Tibial artery (tissue), 4 donors: Measurements from ENCODE around the gene BABAM2.

Experiments
- DNase-seq, 2 donors: peaks; one replicate each; pipeline ENCODE4 v3.0.0-alpha.2; 2019
- H3K27ac ChIP-seq, 2 donors: fragments of 200-600 bp; sonication (generic) in 1 of 2; 1 replicate in 1 of 2; 2 replicates in 1 of 2; pipeline ENCODE4 v1.5.1; 2018 to 2019; ENCODE audit warnings: mild to moderate bottlenecking in 1 of 2
- H3K27me3 ChIP-seq, 2 donors: fragments of 200-600 bp; sonication (generic) in 1 of 2; one replicate each; pipeline versions ENCODE4 v1.5.1 to v1.6.0; 2016 to 2019
- H3K36me3 ChIP-seq, 3 donors: fragments of 200-600 bp; sonication (generic) in 2 of 3; one replicate each; pipeline ENCODE4 v1.5.1; 2016 to 2019; ENCODE audit warnings: mild to moderate bottlenecking in 2 of 3
- H3K4me1 ChIP-seq, 4 donors: fragments of 200-600 bp; sonication (generic) in 2 of 4; 1 replicate in 3 of 4; 2 replicates in 1 of 4; pipeline ENCODE4 v1.5.1; 2016 to 2019
- H3K4me3 ChIP-seq, 2 donors: fragments of 200-600 bp; sonication (generic) in 1 of 2; 1 replicate in 1 of 2; 2 replicates in 1 of 2; pipeline ENCODE4 v1.5.1; 2018 to 2019; ENCODE audit warnings: mild to moderate bottlenecking in 2 of 2
- H3K9me3 ChIP-seq, 3 donors: fragments of 200-600 bp; sonication (generic) in 1 of 3; one replicate each; pipeline ENCODE4 v1.5.1; 2016 to 2019
- intact Hi-C: fragments of 100-400 bp; cut with DNase I; formaldehyde crosslinking; loops from one replicate; pipeline ENCODE4 v1.15.0; 2023; ENCODE audit warnings: low total_unique reads
- TF ChIP-seq, protein P1 (sequence below), 2 experiments: fragments of 200-600 bp in 1 of 2; fragments of 450-650 bp in 1 of 2; IDR thresholded peaks; one replicate each; pipeline ENCODE4 v1.5.1; 2017 to 2019; ENCODE audit warnings: antibody characterized with exemption in 2 of 2, mild to moderate bottlenecking in 1 of 2, moderate library complexity in 1 of 2

Gene BABAM2

DNA sequence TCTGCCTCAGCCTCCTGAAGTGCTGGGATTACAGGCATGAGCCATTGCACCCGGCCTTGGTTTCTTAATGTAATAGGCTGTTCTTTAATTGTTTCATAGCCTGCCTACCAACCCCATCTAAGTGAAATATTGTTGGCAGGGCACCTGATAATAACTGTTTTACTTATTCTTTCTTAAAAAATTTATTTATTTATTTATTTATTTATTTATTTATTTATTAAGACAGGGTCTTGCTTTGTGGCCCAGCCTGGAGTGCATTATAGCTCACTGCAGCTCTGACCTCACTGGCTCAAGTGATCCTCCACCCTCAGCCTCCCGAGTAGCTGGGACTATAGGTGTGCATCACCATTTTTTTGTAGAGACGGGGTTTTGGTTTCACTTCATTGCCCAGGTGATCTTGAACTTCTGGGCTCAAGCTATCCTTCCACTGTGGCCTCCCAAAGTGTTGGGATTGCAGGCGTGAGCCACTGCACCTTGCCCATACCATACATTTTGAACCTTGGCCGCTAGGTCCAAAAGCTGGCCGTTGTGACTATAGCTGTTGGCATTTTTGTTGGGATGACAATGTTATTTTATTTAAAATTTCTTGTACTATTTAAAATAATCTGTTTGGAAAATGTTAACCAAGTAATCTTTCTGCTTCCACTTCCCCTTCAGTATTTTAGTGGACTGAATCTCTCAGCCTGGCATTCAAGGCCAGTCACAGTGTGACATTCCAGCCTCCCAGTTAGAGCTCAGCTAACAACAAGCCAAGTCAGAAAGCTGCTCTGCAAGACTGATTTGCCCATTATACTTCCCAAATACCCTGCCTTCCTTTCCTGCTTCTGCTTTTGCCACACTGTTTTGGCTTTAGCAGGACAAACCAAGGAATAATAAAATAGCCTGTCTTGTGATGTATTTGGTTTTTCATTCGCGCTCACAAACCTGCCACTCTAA lies 52.4 kb downstream of the BABAM2 start:
- intact Hi-C loops: no loop called here
- Histone ChIP-seq H3K36me3 (no peaks in the 10 kb centered on the region), H3K27me3 (no peaks in the 10 kb centered on the region), H3K9me3 (no peaks in the 10 kb centered on the region), H3K4me1 (peaks cover 0 to 12% (median 0%) of the 10 kb centered on the region in 4 donors), H3K4me3 (no peak overlapping the region), H3K27ac (no peak overlapping the region)
- DNase-seq: no peak
- TF ChIP-seq, protein P1, sequence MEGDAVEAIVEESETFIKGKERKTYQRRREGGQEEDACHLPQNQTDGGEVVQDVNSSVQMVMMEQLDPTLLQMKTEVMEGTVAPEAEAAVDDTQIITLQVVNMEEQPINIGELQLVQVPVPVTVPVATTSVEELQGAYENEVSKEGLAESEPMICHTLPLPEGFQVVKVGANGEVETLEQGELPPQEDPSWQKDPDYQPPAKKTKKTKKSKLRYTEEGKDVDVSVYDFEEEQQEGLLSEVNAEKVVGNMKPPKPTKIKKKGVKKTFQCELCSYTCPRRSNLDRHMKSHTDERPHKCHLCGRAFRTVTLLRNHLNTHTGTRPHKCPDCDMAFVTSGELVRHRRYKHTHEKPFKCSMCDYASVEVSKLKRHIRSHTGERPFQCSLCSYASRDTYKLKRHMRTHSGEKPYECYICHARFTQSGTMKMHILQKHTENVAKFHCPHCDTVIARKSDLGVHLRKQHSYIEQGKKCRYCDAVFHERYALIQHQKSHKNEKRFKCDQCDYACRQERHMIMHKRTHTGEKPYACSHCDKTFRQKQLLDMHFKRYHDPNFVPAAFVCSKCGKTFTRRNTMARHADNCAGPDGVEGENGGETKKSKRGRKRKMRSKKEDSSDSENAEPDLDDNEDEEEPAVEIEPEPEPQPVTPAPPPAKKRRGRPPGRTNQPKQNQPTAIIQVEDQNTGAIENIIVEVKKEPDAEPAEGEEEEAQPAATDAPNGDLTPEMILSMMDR (IDR thresholded peaks at IDR 0.05): no peak

DNA sequence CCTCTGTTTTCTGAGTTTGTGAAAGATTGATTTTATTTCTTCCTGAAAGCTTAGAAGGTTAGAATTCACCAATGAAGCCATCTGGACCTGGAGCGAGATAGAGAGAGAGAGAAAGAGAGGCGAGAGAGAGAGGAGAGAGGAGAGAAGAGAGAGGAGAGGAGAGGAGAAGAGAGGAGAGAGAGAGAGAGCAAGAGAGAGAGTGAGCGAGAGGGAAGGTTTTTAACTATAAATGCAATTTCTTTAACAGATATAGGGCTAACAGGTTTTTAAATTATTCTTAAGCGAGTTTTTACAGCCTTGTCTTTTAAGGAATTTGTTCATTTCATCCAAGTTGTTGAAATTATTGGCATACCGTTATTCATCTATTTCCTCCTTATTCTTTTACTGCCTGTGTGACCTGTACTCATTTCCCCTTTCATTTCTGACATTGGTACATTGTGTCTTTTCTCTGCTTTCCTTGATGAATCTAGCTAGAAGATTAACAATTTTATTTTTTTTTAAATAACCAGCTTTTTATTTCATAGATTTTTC lies 56.1 kb downstream of the BABAM2 start:
- Histone ChIP-seq H3K4me3 (no peak overlapping the region), H3K36me3 (no peaks in the 10 kb centered on the region), H3K27me3 (no peaks in the 10 kb centered on the region), H3K4me1 (peaks cover 0 to 7% (median 0%) of the 10 kb centered on the region in 4 donors), H3K27ac (no peak overlapping the region), H3K9me3 (no peaks in the 10 kb centered on the region)
- TF ChIP-seq, protein P1 (IDR thresholded peaks at IDR 0.05): no peak
- DNase-seq: no peak
- intact Hi-C loops: no loop called here

DNA sequence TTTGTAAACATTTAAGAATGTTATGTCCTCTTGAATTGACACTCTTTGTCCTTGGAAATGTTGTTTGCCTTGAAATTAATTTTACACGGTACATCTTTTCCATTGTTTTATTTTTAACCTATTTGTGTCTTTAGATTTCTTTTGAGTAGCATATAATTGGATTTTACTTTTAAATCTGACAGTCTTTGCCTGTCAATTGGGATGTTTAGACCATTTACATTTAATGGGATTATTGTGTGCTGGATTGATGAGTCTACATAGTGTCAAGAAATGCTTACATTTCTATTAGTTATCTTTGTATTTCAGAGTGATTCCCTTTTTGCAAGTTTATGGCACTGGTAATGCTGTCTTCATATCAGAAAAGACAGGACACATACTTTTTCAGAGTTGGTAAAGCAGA lies 61.5 kb downstream of the BABAM2 start:
- Histone ChIP-seq H3K4me1 (peaks cover 0 to 33% (median 13%) of the 10 kb centered on the region in 4 donors), H3K27me3 (no peaks in the 10 kb centered on the region), H3K4me3 (no peak overlapping the region), H3K27ac (no peak overlapping the region), H3K9me3 (no peaks in the 10 kb centered on the region), H3K36me3 (no peaks in the 10 kb centered on the region)
- TF ChIP-seq, protein P1 (IDR thresholded peaks at IDR 0.05): no peak
- no peak for DNase-seq
- intact Hi-C loops: loop anchor here (10.0 kb wide), 1 partner anchor 443 kb away; the partner anchor contains the start of gene FOSL2

DNA sequence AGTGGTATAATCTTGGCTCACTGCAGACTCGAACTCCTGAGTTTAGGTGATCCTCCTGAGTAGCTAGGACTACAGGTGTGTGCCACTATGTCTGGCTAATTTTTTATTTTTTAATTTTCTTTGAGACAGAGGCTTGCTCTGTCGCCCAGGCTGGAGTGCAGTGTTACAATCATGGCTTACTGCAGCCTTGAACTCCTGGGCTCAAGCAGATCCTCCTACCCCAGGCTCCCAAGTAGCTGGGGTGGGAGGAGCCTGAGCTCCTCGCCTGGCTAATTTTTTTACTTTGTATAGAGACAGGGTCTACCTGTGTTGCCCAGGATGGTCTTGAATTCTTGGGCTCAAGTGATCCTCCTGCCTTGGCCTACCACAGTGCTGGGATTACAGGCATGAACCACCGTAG lies 62.5 kb downstream of the BABAM2 start:
- intact Hi-C loops: loop anchor here (10.0 kb wide), 1 partner anchor 442 kb away; the partner anchor contains the start of gene FOSL2
- no peaks in the 10 kb centered on the region for H3K9me3 ChIP-seq
- TF ChIP-seq, protein P1 (IDR thresholded peaks at IDR 0.05): no peak
- H3K27ac ChIP-seq: no peak overlapping the region
- H3K36me3 ChIP-seq: no peaks in the 10 kb centered on the region
- no peaks in the 10 kb centered on the region for H3K27me3 ChIP-seq
- H3K4me3 ChIP-seq: no peak overlapping the region
- peaks cover 0 to 33% (median 13%) of the 10 kb centered on the region in 4 donors for H3K4me1 ChIP-seq
- DNase-seq: no peak

DNA sequence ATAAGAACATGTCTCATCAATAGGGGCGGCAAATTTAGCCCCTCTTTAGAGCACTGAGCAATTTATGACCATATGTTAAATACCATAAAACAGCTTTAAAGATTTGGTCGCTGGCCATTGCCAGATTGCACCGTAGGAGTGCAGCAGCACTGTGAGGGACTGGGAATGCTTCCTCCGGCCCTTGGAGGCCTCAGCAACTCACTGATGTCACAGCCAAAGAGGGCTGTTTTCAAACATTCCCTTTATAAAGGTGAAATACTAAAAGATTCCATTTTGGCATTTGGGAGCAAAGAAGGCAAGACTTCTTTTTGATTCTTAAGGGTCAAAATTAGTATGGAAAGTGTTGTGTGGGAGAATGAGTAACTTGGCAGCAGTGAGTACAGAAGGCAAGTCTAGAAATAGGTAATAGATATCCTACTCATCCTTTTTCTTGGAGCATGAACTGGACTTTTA lies 63.7 kb downstream of the BABAM2 start:
- TF ChIP-seq, protein P1 (IDR thresholded peaks at IDR 0.05): no peak
- no peak for DNase-seq
- Histone ChIP-seq H3K27me3 (no peaks in the 10 kb centered on the region), H3K4me1 (peaks cover 0 to 33% (median 13%) of the 10 kb centered on the region in 4 donors), H3K4me3 (no peak overlapping the region), H3K36me3 (no peaks in the 10 kb centered on the region), H3K9me3 (no peaks in the 10 kb centered on the region), H3K27ac (peak overlapping the region; percentile 44)
- intact Hi-C loops: loop anchor here (10.0 kb wide), 1 partner anchor 441 kb away; the partner anchor contains the start of gene FOSL2
